ENCODE data around the gene FOLR2. TPM values are rescaled to one million over a fixed set of nuclear protein-coding genes. Genes with fewer than 3 reads are reported as not detected.

The FOLR2 gene
- total RNA-seq, 1 experiment from 2014 or later: not detected

- H3K4me3 ChIP-seq (ENCODE audit: low read depth in 2 of 2, low read length in 2 of 2): no peak overlapping the region
- no peak overlapping the region for H3K27ac ChIP-seq (ENCODE audit: low read length)
- no peak for DNase-seq (ENCODE audit: low read depth, low spot score)
- POLR2A ChIA-PET: no interaction called here
- peaks cover 14% of the 10 kb centered on the region for H3K36me3 ChIP-seq (ENCODE audit: control insufficient read depth, insufficient read depth, low read length)
- H3K4me1 ChIP-seq (ENCODE audit: control insufficient read depth, insufficient read depth, low read length): peaks cover 11% of the 10 kb centered on the region
- no peaks in the 10 kb centered on the region for H3K9me3 ChIP-seq (ENCODE audit: control insufficient read depth, insufficient read depth, low read depth, low read length)
- in situ Hi-C loops (cut with HindIII; ENCODE audit: low pct_unique_long_range_greater_than_20kb, low sequenced_read_pairs): no loop called here
- CTCF ChIA-PET: interaction anchor here (0.5 kb wide), 1 partner anchor 87 kb away, joined by 9 read pairs; no protein-coding TSS in a partner anchor
- ATAC-seq: no peak
- no peaks in the 10 kb centered on the region for H3K27me3 ChIP-seq (ENCODE audit: control insufficient read depth, insufficient read depth, low read length)
- BruUV-seq (replicated peaks): no TSS peak
- intact Hi-C loops (cut with micrococcal nuclease; ENCODE audit: unreplicated experiment): no loop called here
- no peak for TF ChIP-seq SIN3A (IDR thresholded peaks at IDR 0.05; ENCODE audit: borderline replicate concordance, insufficient read depth, low read depth, low read length)
- no peak for TF ChIP-seq REST (IDR thresholded peaks at IDR 0.05; ENCODE audit: insufficient read depth in 1 of 2, low read depth in 2 of 2, low read length in 1 of 2)
- no peak for TF ChIP-seq CTCF (IDR thresholded peaks at IDR 0.05)
- no peak for TF ChIP-seq TCF7L2 (IDR thresholded peaks at IDR 0.05; ENCODE audit: low read depth, low read length)
- TF ChIP-seq POLR2AphosphoS5 (IDR thresholded peaks at IDR 0.05; ENCODE audit: low read depth, low read length): no peak
Measured at GRCh38 chr11:72230764-72231365, 14.3 kb downstream of the FOLR2 start.

GRCh38 chr11:72231396-72232259, 15.0 kb downstream of the FOLR2 start:
- H3K27me3 ChIP-seq (ENCODE audit: control insufficient read depth, insufficient read depth, low read length): no peaks in the 10 kb centered on the region
- no peaks in the 10 kb centered on the region for H3K9me3 ChIP-seq (ENCODE audit: control insufficient read depth, insufficient read depth, low read depth, low read length)
- H3K4me3 ChIP-seq (ENCODE audit: low read depth in 2 of 2, low read length in 2 of 2): no peak overlapping the region
- H3K4me1 ChIP-seq (ENCODE audit: control insufficient read depth, insufficient read depth, low read length): peaks cover 10% of the 10 kb centered on the region
- ATAC-seq: no peak
- CTCF ChIA-PET: no interaction called here
- no peak overlapping the region for H3K27ac ChIP-seq (ENCODE audit: low read length)
- BruUV-seq (replicated peaks): no TSS peak
- intact Hi-C loops (cut with micrococcal nuclease; ENCODE audit: unreplicated experiment): no loop called here
- DNase-seq (ENCODE audit: low read depth, low spot score): no peak
- POLR2A ChIA-PET: no interaction called here
- TF ChIP-seq POLR2AphosphoS5 (IDR thresholded peaks at IDR 0.05; ENCODE audit: low read depth, low read length) (no peak), SIN3A (IDR thresholded peaks at IDR 0.05; ENCODE audit: borderline replicate concordance, insufficient read depth, low read depth, low read length) (no peak), TCF7L2 (IDR thresholded peaks at IDR 0.05; ENCODE audit: low read depth, low read length) (no peak), CTCF (IDR thresholded peaks at IDR 0.05) (no peak), REST (IDR thresholded peaks at IDR 0.05; ENCODE audit: insufficient read depth in 1 of 2, low read depth in 2 of 2, low read length in 1 of 2) (no peak)
- peaks cover 15% of the 10 kb centered on the region for H3K36me3 ChIP-seq (ENCODE audit: control insufficient read depth, insufficient read depth, low read length)
- in situ Hi-C loops (cut with HindIII; ENCODE audit: low pct_unique_long_range_greater_than_20kb, low sequenced_read_pairs): no loop called here

All from Panc1 (cell line).